SK-N-SH (cell line): Measurements from ENCODE around the gene ITFG2. TPM values are rescaled to one million over a fixed set of nuclear protein-coding genes. Genes with fewer than 3 reads are reported as not detected.

Source experiments
- CTCF ChIA-PET: fragments of 300-600, 350-600 bp; formaldehyde crosslinking; extraction: SDS; loops from one replicate; lab custom pipeline; 2021; lab: Yijun Ruan, JAX
- POLR2A ChIA-PET: fragments of 350-600 bp; sonication (Branson Sonifier 250); formaldehyde crosslinking; extraction: SDS; loops from one replicate; lab custom pipeline; 2020; ENCODE audit warnings: antibody characterized with exemption, inconsistent platforms; lab: Yijun Ruan, JAX
- DNase-seq: peaks from one replicate; pipeline ENCODE4 v3.0.0; 2012
- H2AFZ ChIP-seq: fragments of 200-600 bp; sonication (generic); 2 replicates; pipeline ENCODE4 v1.8.1; 2016; ENCODE audit warnings: antibody characterized with exemption, mild to moderate bottlenecking, low read depth
- H3F3A ChIP-seq: fragments of 200-600 bp; sonication (generic); replicated peaks from 2 replicates; pipeline ENCODE3; 2016; ENCODE audit warnings: antibody characterized with exemption, mild to moderate bottlenecking; ENCODE audit not compliant: insufficient read depth
- H3K27ac ChIP-seq, 2 experiments: fragments of 200-500 bp in 1 of 2; fragments of 200-600 bp in 1 of 2; sonication (Bioruptor generic) in 1 of 2; sonication (generic), shearing (Covaris generic) in 1 of 2; 2 replicates each; pipeline versions ENCODE4 v1.5.1 to v1.6.1; 2014 to 2016; ENCODE audit warnings: low read depth in 2 of 2, inconsistent platforms in 1 of 2, low read length in 1 of 2, mild to moderate bottlenecking in 1 of 2, mixed read lengths in 1 of 2
- H3K27me3 ChIP-seq: fragments of 200-600 bp; sonication (generic), shearing (Covaris generic); 2 replicates; pipeline ENCODE4 v1.6.1; 2016; ENCODE audit warnings: mixed run types; ENCODE audit not compliant: insufficient read depth
- H3K36me3 ChIP-seq, 2 experiments: fragments of 200-500 bp in 1 of 2; fragments of 200-600 bp in 1 of 2; sonication (Bioruptor generic) in 1 of 2; sonication (generic) in 1 of 2; replicated peaks in 1 of 2; 2 replicates each; pipeline versions ENCODE3 to v1.5.1; 2014 to 2016; ENCODE audit warnings: low read length in 1 of 2, mild to moderate bottlenecking in 1 of 2; ENCODE audit not compliant: insufficient read depth in 2 of 2, control insufficient read depth in 1 of 2
- H3K4me1 ChIP-seq, 2 experiments: fragments of 200-500 bp in 1 of 2; fragments of 200-600 bp in 1 of 2; sonication (Bioruptor generic) in 1 of 2; sonication (generic), shearing (Covaris generic) in 1 of 2; 2 replicates each; pipeline versions ENCODE4 v1.5.1 to v1.6.1; 2014 to 2016; ENCODE audit warnings: low read depth in 1 of 2, low read length in 1 of 2, mixed run types in 1 of 2; ENCODE audit not compliant: insufficient read depth in 2 of 2, control insufficient read depth in 1 of 2
- H3K4me2 ChIP-seq: fragments of 200-600 bp; sonication (generic), shearing (Covaris generic); 2 replicates; pipeline ENCODE4 v1.6.1; 2017; ENCODE audit warnings: mixed run types
- H3K4me3 ChIP-seq, 2 experiments: fragments of 200-500 bp in 1 of 2; fragments of 200-600 bp in 1 of 2; sonication (Bioruptor generic) in 1 of 2; sonication (generic), shearing (Covaris generic) in 1 of 2; 2 replicates each; pipeline versions ENCODE4 v1.5.1 to v1.8.1; 2014 to 2016; ENCODE audit warnings: low read depth in 2 of 2, inconsistent platforms in 1 of 2, low read length in 1 of 2, mild to moderate bottlenecking in 1 of 2, mixed read lengths in 1 of 2, moderate library complexity in 1 of 2
- H3K79me2 ChIP-seq: fragments of 200-600 bp; sonication (generic); 2 replicates; pipeline ENCODE4 v1.8.1; 2017; ENCODE audit warnings: mild to moderate bottlenecking; ENCODE audit not compliant: insufficient read depth
- H3K9ac ChIP-seq: fragments of 200-600 bp; sonication (generic); 2 replicates; pipeline ENCODE4 v1.6.1; 2017; ENCODE audit warnings: mixed run types
- H3K9me2 ChIP-seq: fragments of 200-600 bp; sonication (generic); 2 replicates; pipeline ENCODE4 v1.6.1; 2017; ENCODE audit warnings: mixed run types
- H3K9me3 ChIP-seq: fragments of 200-600 bp; sonication (generic); 2 replicates; pipeline ENCODE4 v1.6.1; 2017; ENCODE audit warnings: mixed run types, mild to moderate bottlenecking, moderate library complexity
- H4K20me1 ChIP-seq: fragments of 200-600 bp; sonication (generic); 2 replicates; pipeline ENCODE4 v1.6.1; 2017; ENCODE audit warnings: mild to moderate bottlenecking, mixed run types; ENCODE audit not compliant: insufficient read depth
- CTCF ChIP-seq: fragments of 200-600 bp; sonication (generic); IDR thresholded peaks from 2 replicates; pipeline ENCODE4 v1.6.1; 2017; ENCODE audit warnings: antibody characterized with exemption, mild to moderate bottlenecking, moderate library complexity
- EP300 ChIP-seq, 2 experiments: IDR thresholded peaks; 2 replicates each; pipeline versions ENCODE4 v1.4.0 to v1.6.1; 2012; ENCODE audit warnings: borderline replicate concordance in 1 of 2, low read depth in 1 of 2, low read length in 1 of 2
- EZH2phosphoT487 ChIP-seq: fragments of 200-600 bp; sonication (generic); IDR thresholded peaks from 2 replicates; pipeline ENCODE4 v1.6.1; 2017; ENCODE audit warnings: low read depth, mixed run types, mild to moderate bottlenecking, antibody characterized with exemption, moderate library complexity, borderline replicate concordance
- FOSL2 ChIP-seq: IDR thresholded peaks from 2 replicates; pipeline ENCODE4 v1.4.0; 2012; ENCODE audit warnings: low read depth, mild to moderate bottlenecking, moderate library complexity, borderline replicate concordance
- FOXJ3 ChIP-seq: sonication (generic); formaldehyde crosslinking; IDR thresholded peaks from 2 replicates; pipeline ENCODE4 v1.5.1; 2020; ENCODE audit warnings: mild to moderate bottlenecking, missing genetic modification reagents
- FOXM1 ChIP-seq: IDR thresholded peaks from 2 replicates; pipeline ENCODE4 v1.4.0; 2012; ENCODE audit warnings: low read depth, mild to moderate bottlenecking
- NRF1 ChIP-seq: IDR thresholded peaks from 2 replicates; pipeline ENCODE4 v1.6.1; 2012; ENCODE audit warnings: low read depth, mild to moderate bottlenecking, low read length
- PBX3 ChIP-seq: IDR thresholded peaks from 2 replicates; pipeline ENCODE4; 2012
- POLR2AphosphoS5 ChIP-seq: IDR thresholded peaks from 2 replicates; pipeline ENCODE4 v1.6.1; 2012; ENCODE audit warnings: low read depth, low read length
- RAD21 ChIP-seq: IDR thresholded peaks from 2 replicates; pipeline ENCODE4 v1.6.1; 2012; ENCODE audit warnings: mild to moderate bottlenecking, low read length
- RCOR1 ChIP-seq: fragments of 150-350 bp; IDR thresholded peaks from 2 replicates; pipeline ENCODE4 v1.6.1; 2017; ENCODE audit warnings: antibody characterized with exemption, low read length
- RXRA ChIP-seq: IDR thresholded peaks from 2 replicates; pipeline ENCODE4 v1.4.0; 2012; ENCODE audit warnings: low read depth, mild to moderate bottlenecking, borderline replicate concordance
- SIN3A ChIP-seq: IDR thresholded peaks from 2 replicates; pipeline ENCODE4 v1.6.1; 2012; ENCODE audit warnings: low read depth, mild to moderate bottlenecking, low read length, moderate library complexity, borderline replicate concordance
- TCF12 ChIP-seq: IDR thresholded peaks from 2 replicates; pipeline ENCODE4 v1.4.0; 2012
- USF1 ChIP-seq: IDR thresholded peaks from 2 replicates; pipeline ENCODE4 v1.4.0; 2012; ENCODE audit warnings: low read depth, borderline replicate concordance
- ZBTB33 ChIP-seq: IDR thresholded peaks from 2 replicates; pipeline ENCODE4 v1.4.0; 2012; ENCODE audit warnings: low read depth, borderline replicate concordance
- WGBS: methylation state at CpG from one replicate; pipeline ENCODE4 v1.1.6; 2017; ENCODE audit warnings: low lambda C conversion rate; 5-methylcytosine and 5-hydroxymethylcytosine counted together
- polyA plus RNA-seq, 3 experiments: library from polyadenylated mRNA; depleted of rRNA; stranded (reverse); fragments of >200 nt; gene quantifications; 2 replicates each; pipeline ENCODE4 v1.2.3, GENCODE V29; 2012

Gene ITFG2
- polyA plus RNA-seq, 1 of the 3 experiments (the other 2 are of a cell fraction): 27.2 TPM

- CTCF ChIA-PET: interaction anchor here (0.5 to 2.8 kb wide), 6 partner anchors 11 to 234 kb away, joined by 3 to 18 read pairs (median 4); no protein-coding TSS in a partner anchor
- Histone ChIP-seq H3F3A (no peaks in the 10 kb centered on the region), H3K4me3 (no peak overlapping the region), H3K79me2 (peaks cover 24% of the 10 kb centered on the region), H2AFZ (no peak overlapping the region), H3K9me2 (no peaks in the 10 kb centered on the region), H4K20me1 (0 out of 2 replicates have a peak, but pooled peaks cover 5% of the 10 kb centered on the region), H3K27me3 (no peaks in the 10 kb centered on the region), H3K9ac (no peak overlapping the region), H3K9me3 (no peaks in the 10 kb centered on the region), H3K4me2 (no peak overlapping the region), H3K4me1 (peaks cover 0 to 23% of the 10 kb centered on the region in 2 experiments; a peak in 3 of 4 replicates), H3K36me3 (peaks cover 50 to 86% of the 10 kb centered on the region in 2 experiments), H3K27ac (no peak overlapping the region)
- 87% methylated on average over 3 of the region's 3 CpGs for WGBS
- TF ChIP-seq FOSL2: no peak
- no peak for TF ChIP-seq PBX3
- TF ChIP-seq EP300 (IDR thresholded peaks at IDR 0.05; ENCODE audit: borderline replicate concordance in 1 of 2, low read depth in 1 of 2, low read length in 1 of 2): no peak
- no peak for TF ChIP-seq TCF12
- TF ChIP-seq EZH2phosphoT487: no peak
- no peak for TF ChIP-seq RCOR1
- no peak for TF ChIP-seq FOXM1
- TF ChIP-seq POLR2AphosphoS5: no peak
- TF ChIP-seq USF1: no peak
- no peak for TF ChIP-seq SIN3A
- TF ChIP-seq ZBTB33: no peak
- TF ChIP-seq RXRA: no peak
- TF ChIP-seq CTCF: no peak
- TF ChIP-seq NRF1: no peak
- TF ChIP-seq FOXJ3 (CRISPR knock-in tag): no peak
- no peak for TF ChIP-seq RAD21
- DNase-seq: no peak
- POLR2A ChIA-PET: no interaction called here
Observed at GRCh38 chr12:2800046-2800570, 12.4 kb upstream of the ITFG2 start.
